ENCODE results near the gene CXCL5. TPM values are rescaled to one million over a fixed set of nuclear protein-coding genes. Genes with fewer than 3 reads are reported as not detected.
"Not testable (repeated sequence)": the region's sequence is repeated elsewhere in the genome, so short reads cannot be mapped to it uniquely, and the experiment has no call there.

CXCL5 gene
- polyA plus RNA-seq, 1 donor = 0.12 TPM

GRCh38 chr4:74015126-74015780 lies 16.8 kb upstream of the CXCL5 start:
- no peak for DNase-seq

GRCh38 chr4:74014332-74014731 lies 15.9 kb upstream of the CXCL5 start:
- no peak for DNase-seq

- DNase-seq = no peak
Measured at GRCh38 chr4:74013264-74013663, 14.8 kb upstream of the CXCL5 start.

DNA sequence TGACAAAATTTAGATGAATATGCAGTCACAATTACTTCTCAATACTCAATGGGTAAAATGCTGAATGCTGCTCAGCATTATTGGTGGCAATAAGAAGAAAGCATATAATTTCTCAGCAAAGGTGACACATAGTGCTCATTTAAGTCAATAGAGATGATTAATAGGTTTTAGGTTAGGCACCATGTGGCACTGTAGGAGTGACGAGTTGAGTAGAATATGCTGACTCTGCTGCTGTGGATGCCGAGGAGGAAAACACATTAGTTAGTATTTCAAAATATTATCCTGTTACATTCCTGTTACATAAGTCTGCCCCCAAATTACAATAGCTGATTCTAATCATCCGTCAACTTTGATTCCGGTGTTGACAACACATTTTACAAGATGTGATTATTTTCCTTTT lies 13.7 kb upstream of the CXCL5 start:
- no peak for DNase-seq

GRCh38 chr4:74009307-74009706 lies 10.8 kb upstream of the CXCL5 start:
- no peak for DNase-seq

GRCh38 chr4:74006009-74006476 lies 7.6 kb upstream of the CXCL5 start:
- DNase-seq = no peak

DNA sequence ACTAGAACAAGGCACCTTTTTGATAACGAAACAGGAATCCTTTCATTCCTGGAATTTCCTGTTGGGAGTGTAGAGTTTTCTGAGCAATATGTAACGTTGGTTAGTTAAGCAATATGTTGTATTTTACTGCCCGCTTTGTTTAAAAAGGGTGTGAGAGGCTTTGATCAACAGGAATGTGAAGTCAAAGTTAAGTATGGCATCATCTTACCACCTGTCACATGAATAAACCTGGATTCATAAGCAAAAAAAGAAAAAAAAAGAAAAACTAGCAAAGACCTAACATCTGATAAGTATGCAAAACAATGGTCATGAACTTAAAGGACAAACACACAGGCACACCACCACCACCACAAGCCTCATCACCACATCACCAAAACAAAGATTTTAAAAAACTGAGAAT lies 7.1 kb upstream of the CXCL5 start:
- DNase-seq = no peak

- DNase-seq = no peak
Measured at GRCh38 chr4:74004668-74005067, 6.2 kb upstream of the CXCL5 start.

DNA sequence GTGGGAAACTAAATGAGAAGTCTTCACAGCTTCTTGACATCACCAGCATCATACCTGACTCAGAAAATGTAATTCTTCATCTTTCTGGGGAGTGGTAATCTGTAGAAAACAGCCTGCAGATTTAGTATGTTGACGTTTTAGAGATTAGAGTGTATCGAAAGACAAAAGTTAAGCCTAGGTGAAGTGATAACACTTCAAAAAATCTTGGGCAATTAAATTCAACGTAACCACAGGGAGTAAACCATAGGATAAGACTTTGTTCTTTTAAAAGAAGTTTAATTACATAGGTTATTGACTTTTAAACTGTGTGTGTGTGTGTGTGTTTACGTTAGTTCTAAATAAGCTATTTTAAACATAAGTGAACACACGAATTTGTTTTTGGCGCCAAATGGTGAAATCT lies 1.8 kb upstream of the CXCL5 start:
- DNase-seq = no peak

- no peak for DNase-seq
Measured at GRCh38 chr4:73992050-73992449, 6.4 kb downstream of the CXCL5 start.

- no peak for DNase-seq
Measured at GRCh38 chr4:73991742-73992000, 6.8 kb downstream of the CXCL5 start.

- no peak for DNase-seq
Measured at GRCh38 chr4:73990988-73991741, 7.3 kb downstream of the CXCL5 start.

GRCh38 chr4:73989928-73990327 lies 8.5 kb downstream of the CXCL5 start:
- DNase-seq = no peak

DNA sequence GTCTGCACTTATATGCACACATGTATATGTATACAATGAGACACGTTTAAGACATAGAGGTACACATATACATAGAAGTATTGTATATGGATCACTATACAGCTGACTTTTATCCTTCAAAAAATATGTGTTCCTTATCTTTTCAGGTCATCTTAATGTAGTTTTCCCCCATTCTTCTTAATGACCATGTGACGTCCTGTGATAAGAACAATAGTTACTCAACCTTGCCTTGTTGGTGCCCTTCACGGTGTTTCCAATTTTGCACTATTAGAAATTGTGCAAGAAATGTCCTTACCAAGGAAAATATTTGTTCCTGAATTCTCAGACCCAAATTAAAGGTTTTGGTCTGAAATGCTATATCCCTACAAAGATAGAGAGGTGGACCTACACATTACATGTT lies 9.4 kb downstream of the CXCL5 start:
- DNase-seq = no peak

DNA sequence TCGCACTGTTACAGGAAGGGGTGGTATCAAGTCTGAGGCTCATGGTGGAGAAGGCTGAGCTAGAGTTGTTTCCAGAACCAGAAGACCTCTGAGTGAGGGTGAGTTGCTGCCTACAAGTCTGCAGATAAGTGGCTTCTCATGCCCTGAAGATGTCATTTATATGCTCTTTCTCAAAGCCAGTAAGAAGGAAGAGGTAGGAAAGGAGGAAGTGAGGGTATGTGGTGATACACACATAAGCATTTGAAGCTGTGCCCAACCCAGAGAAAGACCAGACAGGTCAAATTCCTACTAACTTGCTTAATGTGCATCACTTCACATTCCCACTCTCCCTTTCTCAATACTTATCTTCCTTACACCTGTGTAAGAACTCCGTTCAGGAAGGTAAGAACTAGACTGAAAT lies 10.4 kb downstream of the CXCL5 start, which contains the start of gene PPBP:
TSS of gene PPBP (minus strand) at position 130 of the 400 bp plus-strand sequence. CDS start at position 43, 87 bp downstream.
- no peak for DNase-seq

GRCh38 chr4:73985528-73985852 lies 13.0 kb downstream of the CXCL5 start:
- no peak for DNase-seq

- no peak for DNase-seq
Measured at GRCh38 chr4:73984736-73985527, 13.5 kb downstream of the CXCL5 start.

GRCh38 chr4:73981175-73981574 lies 17.3 kb downstream of the CXCL5 start:
- not testable (repeated sequence) for DNase-seq

DNA sequence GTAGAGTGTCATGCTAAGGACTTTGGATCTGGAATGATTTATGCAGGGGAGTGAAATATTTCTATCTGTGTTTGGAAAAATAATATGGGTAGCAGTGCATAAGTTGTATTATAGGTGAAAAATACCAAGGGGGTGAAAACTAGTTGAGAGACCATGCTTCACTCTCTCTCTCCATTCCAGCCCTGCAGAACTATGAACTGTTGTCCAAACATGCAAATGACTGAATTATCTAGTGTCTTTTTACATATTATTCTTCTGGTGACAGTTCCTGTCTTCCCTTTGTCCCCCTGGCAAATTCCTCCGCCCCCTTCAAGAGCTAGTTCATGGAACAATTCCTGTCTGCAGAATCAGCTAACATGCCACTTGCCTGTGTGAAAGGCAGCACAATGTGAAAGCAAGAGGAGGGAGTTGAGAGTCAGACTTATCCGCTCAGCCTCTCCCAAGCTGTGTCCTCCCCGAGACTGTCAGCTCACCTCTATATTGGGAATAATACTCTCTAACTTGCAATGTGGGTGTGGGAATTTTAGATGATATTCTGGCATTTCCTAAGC lies 19.0 kb downstream of the CXCL5 start:
- DNase-seq = no peak

DNA sequence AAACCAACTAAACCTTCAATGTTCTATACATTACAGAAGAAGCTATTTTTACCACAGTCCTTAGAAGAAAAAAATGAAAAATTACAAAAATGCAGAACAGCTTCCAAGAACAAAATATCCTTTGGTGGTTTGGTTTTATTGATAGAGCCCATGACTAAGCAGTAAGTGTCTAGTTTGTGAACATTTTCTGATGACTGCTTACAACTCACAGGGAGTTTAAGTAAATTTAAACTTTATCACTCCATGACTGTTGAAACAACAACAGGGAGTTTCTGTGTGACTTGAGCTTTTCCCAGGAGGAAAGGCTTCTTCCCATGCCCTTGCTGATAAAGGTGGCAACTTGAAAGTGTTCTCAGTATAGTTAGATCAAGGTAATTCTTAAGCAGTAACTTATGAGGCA lies 19.6 kb downstream of the CXCL5 start:
- no peak for DNase-seq

GRCh38 chr4:73976716-73977115 lies 21.8 kb downstream of the CXCL5 start:
- DNase-seq = no peak

DNA sequence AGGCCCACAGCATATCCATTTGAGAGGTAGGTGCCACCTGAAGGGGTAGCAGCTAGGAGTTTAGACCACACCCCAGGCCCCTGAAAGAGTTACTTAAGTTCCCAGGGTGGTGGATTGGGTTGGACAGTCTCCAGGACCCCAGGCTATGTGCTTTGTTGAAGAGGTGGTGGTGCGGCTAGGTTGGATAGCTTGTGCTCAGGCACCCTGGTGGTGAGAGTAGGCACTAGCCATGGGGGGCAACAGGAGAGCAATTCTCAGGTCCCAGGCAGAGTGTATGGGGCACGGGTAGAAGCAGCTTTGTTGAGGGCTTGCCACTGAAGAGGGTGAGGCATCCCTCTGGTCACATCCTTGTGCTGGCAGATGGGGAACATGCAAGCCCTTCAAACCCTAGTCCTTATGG lies 22.3 kb downstream of the CXCL5 start:
- no peak for DNase-seq

DNA sequence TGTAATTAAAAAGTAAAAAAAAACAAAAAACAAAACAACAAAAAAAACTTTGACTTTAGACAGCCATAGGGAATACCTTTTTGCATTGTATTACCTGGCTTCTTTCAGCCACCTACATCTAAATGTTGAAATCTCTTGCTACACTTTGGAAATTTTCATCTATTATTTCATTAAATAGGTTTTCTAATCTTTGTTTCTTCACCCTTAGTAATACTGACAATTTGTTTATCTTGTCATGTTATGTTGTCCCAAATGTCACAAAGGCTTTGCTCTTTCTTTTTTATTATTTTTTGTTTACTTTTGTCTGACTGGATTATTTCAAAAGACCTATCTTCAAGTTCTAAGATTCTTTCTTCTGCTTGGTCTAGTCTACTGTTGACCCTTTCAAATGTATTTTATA lies 24.1 kb downstream of the CXCL5 start:
- DNase-seq = no peak

All from left kidney (tissue), 2 donors.